Measurements from ENCODE around the gene FCRL2.

GRCh38 chr1:157806431-157807149, 29.7 kb upstream of the FCRL2 start:
- TF ChIP-seq CTCF (IDR thresholded peaks at IDR 0.05) (no peak), POLR2A (IDR thresholded peaks at IDR 0.05) (no peak)
